H9 (cell line): ENCODE results near the gene TFAP2D. TPM values are rescaled to one million over a fixed set of nuclear protein-coding genes. Genes with fewer than 3 reads are reported as not detected.

Source experiments
- DNase-seq: peaks from one replicate; pipeline ENCODE4 v3.0.0-alpha.2; 2017
- H2AFZ ChIP-seq: one replicate; pipeline ENCODE4 v1.6.1; 2013; ENCODE audit warnings: mild to moderate bottlenecking, low read length, control low read depth, moderate library complexity
- H2AK5ac ChIP-seq: 2 replicates; pipeline ENCODE4 v1.6.1; 2013; ENCODE audit warnings: low read length, control low read depth, mixed read lengths; ENCODE audit not compliant: insufficient read length
- H2BK120ac ChIP-seq: one replicate; pipeline ENCODE4 v1.6.1; 2013; ENCODE audit warnings: low read depth, mild to moderate bottlenecking, low read length, control low read depth, inconsistent platforms; ENCODE audit not compliant: poor library complexity, severe bottlenecking
- H2BK12ac ChIP-seq: 2 replicates; pipeline ENCODE4 v1.6.1; 2013; ENCODE audit warnings: low read length, control low read depth, mixed read lengths, low read depth; ENCODE audit not compliant: insufficient read length
- H2BK15ac ChIP-seq: 2 replicates; pipeline ENCODE4 v1.6.1; 2013; ENCODE audit warnings: low read depth, low read length, control low read depth
- H2BK20ac ChIP-seq: one replicate; pipeline ENCODE4 v1.6.1; 2013; ENCODE audit warnings: low read depth, mild to moderate bottlenecking, low read length, control low read depth, inconsistent platforms; ENCODE audit not compliant: poor library complexity, severe bottlenecking
- H2BK5ac ChIP-seq: 2 replicates; pipeline ENCODE4 v1.6.1; 2013; ENCODE audit warnings: low read length, control low read depth, mixed read lengths; ENCODE audit not compliant: insufficient read length
- H3K14ac ChIP-seq: 2 replicates; pipeline ENCODE4 v1.6.1; 2013; ENCODE audit warnings: low read length, control low read depth; ENCODE audit not compliant: insufficient read depth
- H3K18ac ChIP-seq: 2 replicates; pipeline ENCODE4 v1.6.1; 2013; ENCODE audit warnings: low read depth, mild to moderate bottlenecking, mixed read lengths, low read length, control low read depth; ENCODE audit not compliant: insufficient read length
- H3K23ac ChIP-seq: 2 replicates; pipeline ENCODE4 v1.6.1; 2013; ENCODE audit warnings: low read length, control low read depth, mixed read lengths, low read depth; ENCODE audit not compliant: insufficient read length
- H3K23me2 ChIP-seq: 2 replicates; pipeline ENCODE4 v1.6.1; 2013; ENCODE audit warnings: low read depth, mild to moderate bottlenecking, mixed read lengths, low read length, control low read depth; ENCODE audit not compliant: insufficient read length, poor library complexity, severe bottlenecking
- H3K27ac ChIP-seq: 2 replicates; pipeline ENCODE4 v1.5.1; 2013; ENCODE audit warnings: low read length, control low read depth, mixed read lengths, low read depth; ENCODE audit not compliant: insufficient read length
- H3K27me3 ChIP-seq: 2 replicates; pipeline ENCODE4 v1.6.1; 2013; ENCODE audit warnings: low read length, control low read depth, inconsistent platforms; ENCODE audit not compliant: insufficient read depth
- H3K4ac ChIP-seq: 2 replicates; pipeline ENCODE4 v1.6.1; 2013; ENCODE audit warnings: low read depth, mild to moderate bottlenecking, control low read depth, inconsistent platforms, low read length, moderate library complexity
- H3K4me1 ChIP-seq: 2 replicates; pipeline ENCODE4 v1.6.1; 2013; ENCODE audit warnings: low read length, control low read depth, inconsistent platforms; ENCODE audit not compliant: insufficient read depth
- H3K4me2 ChIP-seq: 2 replicates; pipeline ENCODE4 v1.6.1; 2013; ENCODE audit warnings: low read length, control low read depth, mixed read lengths; ENCODE audit not compliant: insufficient read length, insufficient read depth
- H3K56ac ChIP-seq: 2 replicates; pipeline ENCODE4 v1.6.1; 2013; ENCODE audit warnings: low read depth, mild to moderate bottlenecking, mixed read lengths, low read length, control low read depth; ENCODE audit not compliant: insufficient read length
- H3K79me1 ChIP-seq: 2 replicates; pipeline ENCODE4 v1.6.1; 2013; ENCODE audit warnings: low read depth, mild to moderate bottlenecking, moderate library complexity, low read length, control low read depth, inconsistent platforms; ENCODE audit not compliant: insufficient read depth, poor library complexity, severe bottlenecking
- H3K79me2 ChIP-seq: 2 replicates; pipeline ENCODE4 v1.6.1; 2013; ENCODE audit warnings: low read length, control low read depth, inconsistent platforms; ENCODE audit not compliant: insufficient read depth
- H3K9ac ChIP-seq: 2 replicates; pipeline ENCODE4 v1.6.1; 2013; ENCODE audit warnings: low read length, control low read depth, mixed read lengths; ENCODE audit not compliant: insufficient read length; ENCODE audit errors: extremely low read depth
- H3K9me3 ChIP-seq: one replicate; pipeline ENCODE4 v1.6.1; 2013; ENCODE audit warnings: low read depth, low read length, inconsistent platforms; ENCODE audit not compliant: control insufficient read depth
- H3T11ph ChIP-seq: one replicate; pipeline ENCODE4 v1.6.1; 2013; ENCODE audit warnings: mild to moderate bottlenecking, low read length, control low read depth, inconsistent platforms
- H4K20me1 ChIP-seq: one replicate; pipeline ENCODE4 v1.6.1; 2013; ENCODE audit not compliant: control insufficient read depth, insufficient read length, insufficient read depth
- H4K5ac ChIP-seq: 2 replicates; pipeline ENCODE4 v1.6.1; 2013; ENCODE audit warnings: low read depth, mild to moderate bottlenecking, mixed read lengths, low read length, control low read depth; ENCODE audit not compliant: insufficient read length
- H4K8ac ChIP-seq: replicated peaks from 2 replicates; pipeline ENCODE4 v1.6.1; 2013; ENCODE audit warnings: low read length, control low read depth, mixed read lengths, low read depth; ENCODE audit not compliant: insufficient read length
- H4K91ac ChIP-seq: 2 replicates; pipeline ENCODE4 v1.6.1; 2013; ENCODE audit warnings: low read depth, mild to moderate bottlenecking, moderate library complexity, mixed read lengths, low read length, control low read depth; ENCODE audit not compliant: insufficient read length
- H3K27ac Mint-ChIP-seq, 3 experiments: 2 replicates in 2 of 3; 3 replicates in 1 of 3; pipeline ENCODE4 v1.8.0; 2020 to 2021; ENCODE audit warnings: mixed read lengths in 3 of 3, mild to moderate bottlenecking in 1 of 3, moderate library complexity in 1 of 3
- H3K27me3 Mint-ChIP-seq: 2 replicates; pipeline ENCODE4 v1.8.0; 2021; ENCODE audit warnings: low read depth, mild to moderate bottlenecking, moderate library complexity, mixed read lengths
- H3K36me3 Mint-ChIP-seq, 3 experiments: 2 replicates in 2 of 3; 3 replicates in 1 of 3; pipeline ENCODE4 v1.8.0; 2020 to 2021; ENCODE audit warnings: low read depth in 3 of 3, mixed read lengths in 3 of 3; ENCODE audit not compliant: insufficient read depth in 1 of 3
- H3K4me1 Mint-ChIP-seq, 2 experiments: 2 replicates each; pipeline ENCODE4 v1.8.0; 2020; ENCODE audit warnings: mixed read lengths in 2 of 2
- H3K4me3 Mint-ChIP-seq, 2 experiments: 2 replicates in 1 of 2; 3 replicates in 1 of 2; pipeline ENCODE4 v1.8.0; 2020 to 2021; ENCODE audit warnings: mild to moderate bottlenecking in 2 of 2, mixed read lengths in 2 of 2, moderate library complexity in 1 of 2
- H3K9me3 Mint-ChIP-seq, 2 experiments: 2 replicates in 1 of 2; 3 replicates in 1 of 2; pipeline ENCODE4 v1.8.0; 2020; ENCODE audit warnings: mild to moderate bottlenecking in 2 of 2, mixed read lengths in 2 of 2, moderate library complexity in 1 of 2
- WGBS: extraction: QIAGEN DNeasy Blood & Tissue Kit; methylation state at CpG from one replicate; pipeline ENCODE4 v1.1.7; 2013; ENCODE audit warnings: missing lambda C conversion rate, low lambda C conversion rate, mixed read lengths; ENCODE audit not compliant: insufficient read length; ENCODE audit errors: extremely low coverage; 5-methylcytosine and 5-hydroxymethylcytosine counted together
- total RNA-seq: library from RNA; stranded (reverse); gene quantifications from 2 replicates; pipeline ENCODE4 v1.2.1, GENCODE V29; 2021
- TF ChIP-seq, protein P1 (sequence below): fragments of 200-600 bp; sonication (generic); conservative IDR thresholded peaks from 3 replicates; pipeline ENCODE4 v1.8.0; 2021; ENCODE audit warnings: antibody characterized with exemption, mild to moderate bottlenecking

TFAP2D gene
- total RNA-seq, 1 experiment from 2014 or later: not detected

DNA sequence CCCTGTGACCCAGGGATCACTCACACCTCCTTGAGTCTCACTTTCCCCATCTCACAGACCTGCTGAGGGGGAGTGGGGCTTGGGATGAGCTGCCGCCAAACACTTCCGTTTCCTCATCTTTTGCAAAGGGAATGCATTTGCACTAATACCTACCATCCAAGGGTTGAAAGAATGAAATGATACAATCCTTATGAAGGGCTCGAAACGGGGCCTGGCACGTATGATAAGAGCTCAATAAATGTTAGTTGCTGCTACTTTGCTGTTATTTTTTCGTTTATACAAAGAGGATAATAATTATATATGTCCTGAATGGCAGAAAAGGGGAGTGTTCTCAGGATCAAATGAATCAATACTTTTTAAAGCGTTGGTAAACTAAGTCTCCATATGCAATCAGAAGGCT lies 6.1 kb upstream of the TFAP2D start:
- Histone ChIP-seq H3K4ac (no peak overlapping the region), H3K9ac (no peak overlapping the region), H3K23ac (no peak overlapping the region), H4K8ac (no peak overlapping the region), H3K14ac (no peak overlapping the region), H3K4me1 (peaks cover 3% of the 10 kb centered on the region), H3K79me1 (no peaks in the 10 kb centered on the region), H2BK15ac (no peak overlapping the region), H2BK12ac (no peak overlapping the region), H4K5ac (no peak overlapping the region), H3K18ac (no peak overlapping the region), H3K27ac (no peak overlapping the region), H4K20me1 (no peaks in the 10 kb centered on the region), H2BK120ac (no peak overlapping the region), H3K9me3 (no peaks in the 10 kb centered on the region), H2AK5ac (no peak overlapping the region), H4K91ac (no peak overlapping the region), H3T11ph (no peak overlapping the region), H3K56ac (no peak overlapping the region), H3K4me2 (peak overlapping the region; percentile 81), H2BK5ac (no peak overlapping the region), H3K79me2 (no peaks in the 10 kb centered on the region), H2AFZ (no peak overlapping the region), H3K23me2 (peaks cover 4% of the 10 kb centered on the region), H2BK20ac (no peak overlapping the region), H3K27me3 (peaks cover 71% of the 10 kb centered on the region)
- peak overlapping the region in 1 of 2 experiments; percentile 78; a peak in 3 of 5 replicates for H3K4me3 Mint-ChIP-seq
- no peak overlapping the region for H3K27ac Mint-ChIP-seq
- peaks cover 100% of the 10 kb centered on the region for H3K27me3 Mint-ChIP-seq
- TF ChIP-seq, protein P1, sequence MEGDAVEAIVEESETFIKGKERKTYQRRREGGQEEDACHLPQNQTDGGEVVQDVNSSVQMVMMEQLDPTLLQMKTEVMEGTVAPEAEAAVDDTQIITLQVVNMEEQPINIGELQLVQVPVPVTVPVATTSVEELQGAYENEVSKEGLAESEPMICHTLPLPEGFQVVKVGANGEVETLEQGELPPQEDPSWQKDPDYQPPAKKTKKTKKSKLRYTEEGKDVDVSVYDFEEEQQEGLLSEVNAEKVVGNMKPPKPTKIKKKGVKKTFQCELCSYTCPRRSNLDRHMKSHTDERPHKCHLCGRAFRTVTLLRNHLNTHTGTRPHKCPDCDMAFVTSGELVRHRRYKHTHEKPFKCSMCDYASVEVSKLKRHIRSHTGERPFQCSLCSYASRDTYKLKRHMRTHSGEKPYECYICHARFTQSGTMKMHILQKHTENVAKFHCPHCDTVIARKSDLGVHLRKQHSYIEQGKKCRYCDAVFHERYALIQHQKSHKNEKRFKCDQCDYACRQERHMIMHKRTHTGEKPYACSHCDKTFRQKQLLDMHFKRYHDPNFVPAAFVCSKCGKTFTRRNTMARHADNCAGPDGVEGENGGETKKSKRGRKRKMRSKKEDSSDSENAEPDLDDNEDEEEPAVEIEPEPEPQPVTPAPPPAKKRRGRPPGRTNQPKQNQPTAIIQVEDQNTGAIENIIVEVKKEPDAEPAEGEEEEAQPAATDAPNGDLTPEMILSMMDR: no peak
- no peak for DNase-seq
- peaks cover 2 to 12% of the 10 kb centered on the region in 2 experiments; a peak in 2 of 5 replicates for H3K9me3 Mint-ChIP-seq
- WGBS: no CpG with 5 or more reads among the region's 7 CpGs
- no peaks in the 10 kb centered on the region for H3K36me3 Mint-ChIP-seq
- peaks cover 17 to 46% of the 10 kb centered on the region in 2 experiments for H3K4me1 Mint-ChIP-seq
